SK-N-SH treated with all-trans-retinoic acid at 6 μM for 48 hours (cell line): ENCODE data around the gene ASTN2.

Experiments used
- BACH2 ChIP-seq: fragments of 250-450 bp; sonication (Bioruptor Pico); IDR thresholded peaks from 2 replicates; pipeline ENCODE4 v1.9.0; 2021; ENCODE audit warnings: mild to moderate bottlenecking, borderline replicate concordance
- CREB5 ChIP-seq: fragments of 250-450 bp; sonication (Bioruptor Pico); IDR thresholded peaks from 2 replicates; pipeline ENCODE4 v1.5.1; 2020; ENCODE audit warnings: low read depth, mild to moderate bottlenecking, moderate library complexity
- ISL1 ChIP-seq: fragments of 250-450 bp; sonication (Bioruptor Pico); IDR thresholded peaks from 2 replicates; pipeline ENCODE4 v2.1.2; 2022; ENCODE audit warnings: mild to moderate bottlenecking, moderate library complexity
- POU6F1 ChIP-seq: fragments of 250-450 bp; sonication (Bioruptor Pico); IDR thresholded peaks from 2 replicates; pipeline ENCODE4 v1.8.0; 2021; ENCODE audit warnings: low read depth, mild to moderate bottlenecking, moderate library complexity, borderline replicate concordance
- RARB ChIP-seq: fragments of 250-450 bp; sonication (Bioruptor Pico); IDR thresholded peaks from 2 replicates; pipeline ENCODE4 v1.8.0; 2021; ENCODE audit warnings: mild to moderate bottlenecking, moderate library complexity
- ZFP3 ChIP-seq: fragments of 250-450 bp; sonication (Bioruptor Pico); IDR thresholded peaks from 2 replicates; pipeline ENCODE4 v1.5.0; 2020; ENCODE audit warnings: mild to moderate bottlenecking, moderate library complexity
- ZFP30 ChIP-seq: fragments of 450-650 bp; formaldehyde crosslinking; IDR thresholded peaks from 2 replicates; pipeline ENCODE4 v1.5.0; 2022; ENCODE audit warnings: mild to moderate bottlenecking, moderate library complexity
- ZNF70 ChIP-seq: fragments of 450-650 bp; formaldehyde crosslinking; IDR thresholded peaks from 2 replicates; pipeline ENCODE4 v1.5.0; 2020; ENCODE audit warnings: mild to moderate bottlenecking, moderate library complexity
- TF ChIP-seq, protein P1 (sequence below): fragments of 250-450 bp; sonication (Bioruptor Pico); IDR thresholded peaks from 2 replicates; pipeline ENCODE4 v1.8.0; 2020; ENCODE audit warnings: mild to moderate bottlenecking, moderate library complexity, borderline replicate concordance
- TF ChIP-seq, protein P2 (sequence below): fragments of 250-450 bp; sonication (Bioruptor Pico); IDR thresholded peaks from 2 replicates; pipeline ENCODE4 v1.5.1; 2021; ENCODE audit warnings: mild to moderate bottlenecking, moderate library complexity

- TF ChIP-seq BACH2 (CRISPR knock-in tag) (no peak), POU6F1 (CRISPR knock-in tag) (no peak), ISL1 (CRISPR knock-in tag) (peak; percentile 47; the same call in 1 of the 2 replicates), RARB (no peak), ZFP30 (CRISPR knock-in tag) (no peak), ZFP3 (CRISPR knock-in tag) (no peak), CREB5 (no peak), ZNF70 (CRISPR knock-in tag) (no peak)
- TF ChIP-seq, protein P1, sequence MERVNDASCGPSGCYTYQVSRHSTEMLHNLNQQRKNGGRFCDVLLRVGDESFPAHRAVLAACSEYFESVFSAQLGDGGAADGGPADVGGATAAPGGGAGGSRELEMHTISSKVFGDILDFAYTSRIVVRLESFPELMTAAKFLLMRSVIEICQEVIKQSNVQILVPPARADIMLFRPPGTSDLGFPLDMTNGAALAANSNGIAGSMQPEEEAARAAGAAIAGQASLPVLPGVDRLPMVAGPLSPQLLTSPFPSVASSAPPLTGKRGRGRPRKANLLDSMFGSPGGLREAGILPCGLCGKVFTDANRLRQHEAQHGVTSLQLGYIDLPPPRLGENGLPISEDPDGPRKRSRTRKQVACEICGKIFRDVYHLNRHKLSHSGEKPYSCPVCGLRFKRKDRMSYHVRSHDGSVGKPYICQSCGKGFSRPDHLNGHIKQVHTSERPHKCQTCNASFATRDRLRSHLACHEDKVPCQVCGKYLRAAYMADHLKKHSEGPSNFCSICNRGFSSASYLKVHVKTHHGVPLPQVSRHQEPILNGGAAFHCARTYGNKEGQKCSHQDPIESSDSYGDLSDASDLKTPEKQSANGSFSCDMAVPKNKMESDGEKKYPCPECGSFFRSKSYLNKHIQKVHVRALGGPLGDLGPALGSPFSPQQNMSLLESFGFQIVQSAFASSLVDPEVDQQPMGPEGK (CRISPR knock-in tag): no peak
- TF ChIP-seq, protein P2, sequence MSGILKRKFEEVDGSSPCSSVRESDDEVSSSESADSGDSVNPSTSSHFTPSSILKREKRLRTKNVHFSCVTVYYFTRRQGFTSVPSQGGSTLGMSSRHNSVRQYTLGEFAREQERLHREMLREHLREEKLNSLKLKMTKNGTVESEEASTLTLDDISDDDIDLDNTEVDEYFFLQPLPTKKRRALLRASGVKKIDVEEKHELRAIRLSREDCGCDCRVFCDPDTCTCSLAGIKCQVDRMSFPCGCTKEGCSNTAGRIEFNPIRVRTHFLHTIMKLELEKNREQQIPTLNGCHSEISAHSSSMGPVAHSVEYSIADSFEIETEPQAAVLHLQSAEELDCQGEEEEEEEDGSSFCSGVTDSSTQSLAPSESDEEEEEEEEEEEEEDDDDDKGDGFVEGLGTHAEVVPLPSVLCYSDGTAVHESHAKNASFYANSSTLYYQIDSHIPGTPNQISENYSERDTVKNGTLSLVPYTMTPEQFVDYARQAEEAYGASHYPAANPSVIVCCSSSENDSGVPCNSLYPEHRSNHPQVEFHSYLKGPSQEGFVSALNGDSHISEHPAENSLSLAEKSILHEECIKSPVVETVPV (CRISPR knock-in tag): no peak
These were observed 230.7 kb downstream of the ASTN2 start for GRCh38 chr9:117184173-117184572.
